GM23338 (cell line): ENCODE measurements around the gene CHRNA5.

ENCODE experiments used
- EZH2 ChIP-seq: fragments of 200-600 bp; sonication (generic); IDR thresholded peaks from one replicate; pipeline ENCODE4 v1.8.0; 2017; ENCODE audit warnings: antibody characterized with exemption, mild to moderate bottlenecking, low read depth; ENCODE audit not compliant: unreplicated experiment
- EZH2phosphoT487 ChIP-seq: fragments of 200-600 bp; sonication (generic); IDR thresholded peaks from one replicate; pipeline ENCODE4 v1.8.1; 2018; ENCODE audit warnings: antibody characterized with exemption; ENCODE audit not compliant: unreplicated experiment
- TF ChIP-seq, protein P1 (sequence below), 2 experiments: fragments of 200-600 bp in 1 of 2; sonication (generic) in 1 of 2; conservative IDR thresholded peaks; 2 replicates each; pipeline versions ENCODE4 v1.5.1 to v1.6.1; 2016 to 2017; ENCODE audit warnings: antibody characterized with exemption in 2 of 2, low read depth in 2 of 2, mild to moderate bottlenecking in 2 of 2, moderate library complexity in 1 of 2

DNA sequence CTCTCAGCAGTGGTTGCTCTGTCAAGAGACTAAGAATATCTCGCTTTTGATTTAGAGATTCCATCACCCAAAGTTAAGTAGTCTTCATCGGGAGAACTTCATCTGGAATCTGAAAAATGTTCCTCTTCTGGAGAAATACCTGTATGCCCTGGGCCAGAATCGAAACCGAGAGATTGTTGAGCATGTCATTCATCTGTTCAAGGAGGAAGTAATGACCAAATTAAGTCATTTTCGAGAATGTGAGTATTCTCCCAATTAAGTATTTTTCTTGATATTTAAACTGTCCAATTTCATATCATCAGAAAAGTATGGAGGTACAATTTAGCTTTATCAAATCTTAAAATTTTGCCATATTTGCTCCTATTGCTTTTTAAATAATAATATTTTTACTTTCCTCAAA is 38.0 kb upstream of the CHRNA5 start:
- TF ChIP-seq, protein P1, sequence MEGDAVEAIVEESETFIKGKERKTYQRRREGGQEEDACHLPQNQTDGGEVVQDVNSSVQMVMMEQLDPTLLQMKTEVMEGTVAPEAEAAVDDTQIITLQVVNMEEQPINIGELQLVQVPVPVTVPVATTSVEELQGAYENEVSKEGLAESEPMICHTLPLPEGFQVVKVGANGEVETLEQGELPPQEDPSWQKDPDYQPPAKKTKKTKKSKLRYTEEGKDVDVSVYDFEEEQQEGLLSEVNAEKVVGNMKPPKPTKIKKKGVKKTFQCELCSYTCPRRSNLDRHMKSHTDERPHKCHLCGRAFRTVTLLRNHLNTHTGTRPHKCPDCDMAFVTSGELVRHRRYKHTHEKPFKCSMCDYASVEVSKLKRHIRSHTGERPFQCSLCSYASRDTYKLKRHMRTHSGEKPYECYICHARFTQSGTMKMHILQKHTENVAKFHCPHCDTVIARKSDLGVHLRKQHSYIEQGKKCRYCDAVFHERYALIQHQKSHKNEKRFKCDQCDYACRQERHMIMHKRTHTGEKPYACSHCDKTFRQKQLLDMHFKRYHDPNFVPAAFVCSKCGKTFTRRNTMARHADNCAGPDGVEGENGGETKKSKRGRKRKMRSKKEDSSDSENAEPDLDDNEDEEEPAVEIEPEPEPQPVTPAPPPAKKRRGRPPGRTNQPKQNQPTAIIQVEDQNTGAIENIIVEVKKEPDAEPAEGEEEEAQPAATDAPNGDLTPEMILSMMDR (conservative IDR thresholded peaks at IDR 0.05; ENCODE audit: low read depth in 2 of 2): no peak
- TF ChIP-seq EZH2phosphoT487 (no peak), EZH2 (no peak)
